Type B pancreatic cell (in vitro differentiated cells): Measurements from ENCODE around the gene ACAN. TPM values are rescaled to one million over a fixed set of nuclear protein-coding genes. Genes with fewer than 3 reads are reported as not detected.

Experiments used
- DNase-seq: peaks from one replicate; pipeline ENCODE4 v3.0.0; 2021; ENCODE audit warnings: mixed read lengths; ENCODE audit not compliant: unreplicated experiment; ENCODE audit errors: extremely low spot score
- H3K27ac Mint-ChIP-seq: 2 replicates; pipeline ENCODE4 v1.8.0; 2021; ENCODE audit warnings: mild to moderate bottlenecking, mixed read lengths
- H3K27me3 Mint-ChIP-seq: 2 replicates; pipeline ENCODE4 v1.8.0; 2021; ENCODE audit warnings: mixed read lengths
- H3K36me3 Mint-ChIP-seq: 2 replicates; pipeline ENCODE4 v1.8.0; 2021; ENCODE audit warnings: mixed read lengths
- H3K4me1 Mint-ChIP-seq: one replicate; pipeline ENCODE4 v1.8.0; 2021; ENCODE audit warnings: mixed read lengths; ENCODE audit not compliant: unreplicated experiment
- H3K4me3 Mint-ChIP-seq: 2 replicates; pipeline ENCODE4 v1.8.0; 2021; ENCODE audit warnings: mild to moderate bottlenecking, mixed read lengths
- H3K9me3 Mint-ChIP-seq: 2 replicates; pipeline ENCODE4 v1.8.0; 2021; ENCODE audit warnings: mixed read lengths
- total RNA-seq: library from RNA; stranded (reverse); gene quantifications from 2 replicates; pipeline ENCODE4 v1.2.1, GENCODE V29; 2021; ENCODE audit warnings: low replicate concordance
- TF ChIP-seq, protein P1 (sequence below): fragments of 200-600 bp; sonication (generic); conservative IDR thresholded peaks from 2 replicates; pipeline ENCODE4 v1.5.0; 2021; ENCODE audit warnings: antibody characterized with exemption, mild to moderate bottlenecking

The ACAN gene
- total RNA-seq, 1 donor from 2014 or later, result 6.9 TPM

DNA sequence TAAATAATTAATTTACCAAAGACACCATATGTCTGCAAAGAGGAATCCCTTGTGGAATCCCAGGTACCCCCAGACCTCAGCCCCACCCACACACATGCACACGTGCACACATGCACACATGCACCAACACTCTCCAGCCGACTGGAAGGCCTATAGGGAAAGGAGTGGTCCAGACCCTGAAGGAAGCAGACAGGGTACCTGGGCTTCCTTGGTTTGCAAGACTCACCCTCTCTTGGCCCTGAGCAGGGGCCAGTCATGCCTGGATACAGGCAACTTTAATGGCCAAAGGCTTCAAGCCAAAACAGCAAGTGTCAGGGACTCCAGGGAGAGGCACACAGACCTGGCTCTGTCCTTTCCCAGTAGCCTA, 101.0 kb downstream of the ACAN start:
- no peak for DNase-seq
- H3K36me3 Mint-ChIP-seq, result peaks cover 3% of the 10 kb centered on the region
- H3K4me1 Mint-ChIP-seq, result peaks cover 12% of the 10 kb centered on the region
- no peak overlapping the region for H3K27ac Mint-ChIP-seq
- no peaks in the 10 kb centered on the region for H3K9me3 Mint-ChIP-seq
- no peak overlapping the region for H3K4me3 Mint-ChIP-seq
- TF ChIP-seq, protein P1, sequence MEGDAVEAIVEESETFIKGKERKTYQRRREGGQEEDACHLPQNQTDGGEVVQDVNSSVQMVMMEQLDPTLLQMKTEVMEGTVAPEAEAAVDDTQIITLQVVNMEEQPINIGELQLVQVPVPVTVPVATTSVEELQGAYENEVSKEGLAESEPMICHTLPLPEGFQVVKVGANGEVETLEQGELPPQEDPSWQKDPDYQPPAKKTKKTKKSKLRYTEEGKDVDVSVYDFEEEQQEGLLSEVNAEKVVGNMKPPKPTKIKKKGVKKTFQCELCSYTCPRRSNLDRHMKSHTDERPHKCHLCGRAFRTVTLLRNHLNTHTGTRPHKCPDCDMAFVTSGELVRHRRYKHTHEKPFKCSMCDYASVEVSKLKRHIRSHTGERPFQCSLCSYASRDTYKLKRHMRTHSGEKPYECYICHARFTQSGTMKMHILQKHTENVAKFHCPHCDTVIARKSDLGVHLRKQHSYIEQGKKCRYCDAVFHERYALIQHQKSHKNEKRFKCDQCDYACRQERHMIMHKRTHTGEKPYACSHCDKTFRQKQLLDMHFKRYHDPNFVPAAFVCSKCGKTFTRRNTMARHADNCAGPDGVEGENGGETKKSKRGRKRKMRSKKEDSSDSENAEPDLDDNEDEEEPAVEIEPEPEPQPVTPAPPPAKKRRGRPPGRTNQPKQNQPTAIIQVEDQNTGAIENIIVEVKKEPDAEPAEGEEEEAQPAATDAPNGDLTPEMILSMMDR, result no peak
- no peaks in the 10 kb centered on the region for H3K27me3 Mint-ChIP-seq

DNA sequence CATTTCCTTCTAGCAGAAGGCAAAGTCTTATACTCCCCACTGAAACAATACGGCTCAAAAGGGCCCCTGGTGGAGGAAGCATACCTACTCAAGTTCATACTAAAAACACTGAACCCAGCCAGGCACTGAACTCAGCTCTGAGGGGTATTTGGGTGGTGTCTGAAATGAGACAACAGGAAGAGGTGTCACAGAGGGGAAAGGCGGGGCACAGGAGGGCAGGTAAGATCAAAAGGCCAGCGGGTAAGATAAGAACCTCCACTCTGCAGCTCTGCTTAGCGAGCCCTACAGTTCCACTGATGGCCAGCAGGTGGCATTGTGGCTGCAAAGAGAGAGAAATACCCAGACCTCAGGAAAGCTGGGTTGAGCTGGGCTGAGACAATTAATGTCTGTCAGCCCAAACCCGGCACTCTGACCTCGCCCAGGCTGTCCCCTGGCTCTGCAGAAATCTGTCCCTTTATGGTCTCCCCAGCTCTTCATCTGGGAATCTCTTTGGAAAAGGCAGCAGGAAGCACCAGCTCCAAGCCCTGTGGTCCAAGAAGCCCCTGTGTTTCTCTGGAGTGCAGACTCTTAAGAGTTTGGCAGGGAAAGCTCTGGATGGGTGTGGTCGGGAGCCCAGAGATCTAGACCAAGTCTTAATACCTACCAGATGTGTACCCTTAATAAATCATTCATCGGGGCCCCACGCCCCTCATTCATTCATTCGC, 101.5 kb downstream of the ACAN start:
- peak overlapping the region; percentile 33 for H3K27ac Mint-ChIP-seq
- H3K4me1 Mint-ChIP-seq, result peaks cover 17% of the 10 kb centered on the region
- H3K9me3 Mint-ChIP-seq, result no peaks in the 10 kb centered on the region
- TF ChIP-seq, protein P1, result peak; percentile 99
- H3K4me3 Mint-ChIP-seq, result no peak overlapping the region
- H3K36me3 Mint-ChIP-seq, result peaks cover 6% of the 10 kb centered on the region
- H3K27me3 Mint-ChIP-seq, result no peaks in the 10 kb centered on the region
- DNase-seq, result peak; percentile 83

DNA sequence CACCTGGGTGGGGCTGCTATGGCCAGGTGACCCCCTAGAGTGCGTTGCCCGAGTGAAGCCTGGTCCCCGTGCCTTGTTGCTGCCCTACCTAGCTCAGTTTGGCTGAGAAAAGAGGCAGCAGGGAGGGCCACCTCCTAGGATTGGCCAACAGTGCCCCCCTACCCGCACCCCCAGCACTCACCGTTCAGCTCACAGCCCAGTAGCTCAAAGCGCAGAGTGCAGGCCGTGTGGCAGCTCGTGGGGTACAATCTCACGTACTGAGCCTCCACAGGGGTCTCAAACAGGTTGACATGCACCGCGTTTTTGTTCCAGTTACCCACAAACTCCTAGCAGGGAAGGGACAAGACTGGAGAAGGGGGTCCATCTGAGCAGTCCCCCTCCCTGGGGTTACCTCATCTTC, 102.3 kb downstream of the ACAN start:
- DNase-seq, result no peak
- Mint-ChIP-seq H3K4me3 (no peak overlapping the region), H3K27me3 (no peaks in the 10 kb centered on the region), H3K36me3 (peaks cover 11% of the 10 kb centered on the region), H3K9me3 (no peaks in the 10 kb centered on the region), H3K27ac (no peak overlapping the region), H3K4me1 (peaks cover 24% of the 10 kb centered on the region)
- TF ChIP-seq, protein P1, result no peak

DNA sequence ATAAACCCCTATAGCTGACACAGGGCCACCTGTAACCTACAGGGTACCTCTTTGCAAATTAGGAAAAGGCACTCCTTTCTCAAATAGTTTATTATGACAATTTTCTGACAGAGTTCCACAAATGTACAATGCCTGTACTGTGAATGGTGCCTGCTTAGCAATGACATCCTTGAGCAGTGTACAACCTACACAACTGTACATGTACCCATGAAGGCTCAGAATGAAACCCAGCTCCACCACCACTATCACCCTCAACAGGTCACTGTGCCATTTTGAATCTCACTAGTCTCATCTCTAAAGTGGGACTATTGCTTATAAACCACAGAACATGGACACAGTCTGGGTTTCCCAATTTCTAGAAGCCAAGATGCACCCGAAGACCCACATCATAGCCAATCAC, 102.9 kb downstream of the ACAN start:
- Mint-ChIP-seq H3K4me3 (no peak overlapping the region), H3K9me3 (no peaks in the 10 kb centered on the region), H3K4me1 (peaks cover 29% of the 10 kb centered on the region), H3K36me3 (peaks cover 15% of the 10 kb centered on the region), H3K27me3 (no peaks in the 10 kb centered on the region), H3K27ac (no peak overlapping the region)
- TF ChIP-seq, protein P1, result no peak
- DNase-seq, result no peak

DNA sequence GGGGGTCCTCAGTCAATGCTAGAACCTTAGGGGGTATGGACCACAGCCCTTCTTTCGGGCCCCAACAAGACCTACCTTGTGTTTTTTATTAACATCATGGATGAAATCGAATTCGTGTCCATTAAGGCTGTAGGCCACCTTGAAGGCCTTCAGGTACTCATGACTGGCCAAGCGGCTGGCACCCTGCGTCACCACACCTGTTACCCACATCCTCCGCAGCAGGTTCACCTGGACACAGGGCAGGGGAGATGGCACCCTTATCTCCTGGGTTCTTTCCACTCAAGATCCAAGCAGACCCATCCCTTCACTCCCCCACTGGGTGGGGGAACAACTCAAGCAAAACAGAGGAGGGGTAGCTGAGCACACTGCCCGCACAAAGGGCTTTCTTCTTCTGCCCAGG, 103.3 kb downstream of the ACAN start:
- no peak for DNase-seq
- Mint-ChIP-seq H3K9me3 (no peaks in the 10 kb centered on the region), H3K4me3 (no peak overlapping the region), H3K27me3 (no peaks in the 10 kb centered on the region), H3K4me1 (peaks cover 30% of the 10 kb centered on the region), H3K27ac (no peak overlapping the region), H3K36me3 (peaks cover 15% of the 10 kb centered on the region)
- TF ChIP-seq, protein P1, result no peak

DNA sequence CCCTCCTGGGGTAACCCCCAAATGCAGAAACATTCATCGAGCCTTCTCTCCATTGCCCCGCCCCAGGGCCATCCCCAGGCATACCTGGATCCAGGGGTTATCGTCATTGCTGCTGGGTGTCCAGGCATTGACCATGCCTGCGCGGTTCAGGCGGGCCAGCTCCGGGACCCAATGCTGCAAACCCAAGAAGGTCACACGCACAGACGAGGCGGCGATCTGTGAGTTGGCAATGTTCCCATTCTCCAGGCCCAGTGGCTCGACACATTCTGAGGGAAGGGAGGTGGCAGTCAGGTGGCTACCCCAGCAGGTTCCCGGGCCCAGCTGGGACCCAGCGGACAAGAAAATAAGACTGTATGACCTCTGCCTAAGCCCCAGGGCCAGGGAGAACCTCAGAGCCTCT, 103.9 kb downstream of the ACAN start:
- no peak for DNase-seq
- peaks cover 35% of the 10 kb centered on the region for H3K4me1 Mint-ChIP-seq
- no peak overlapping the region for H3K27ac Mint-ChIP-seq
- peaks cover 15% of the 10 kb centered on the region for H3K36me3 Mint-ChIP-seq
- no peaks in the 10 kb centered on the region for H3K27me3 Mint-ChIP-seq
- no peaks in the 10 kb centered on the region for H3K9me3 Mint-ChIP-seq
- no peak overlapping the region for H3K4me3 Mint-ChIP-seq
- TF ChIP-seq, protein P1, result no peak
